Measurements from ENCODE around the gene RPSA. TPM values are rescaled to one million over a fixed set of nuclear protein-coding genes. Genes with fewer than 3 reads are reported as not detected.
"Not testable (repeated sequence)": the region's sequence is repeated elsewhere in the genome, so short reads cannot be mapped to it uniquely, and the experiment has no call there.

Gene RPSA
- total RNA-seq (2014; rRNA removed; shearing (Covaris generic)): 1,184 and 1,533 TPM in 2 replicates

DNA sequence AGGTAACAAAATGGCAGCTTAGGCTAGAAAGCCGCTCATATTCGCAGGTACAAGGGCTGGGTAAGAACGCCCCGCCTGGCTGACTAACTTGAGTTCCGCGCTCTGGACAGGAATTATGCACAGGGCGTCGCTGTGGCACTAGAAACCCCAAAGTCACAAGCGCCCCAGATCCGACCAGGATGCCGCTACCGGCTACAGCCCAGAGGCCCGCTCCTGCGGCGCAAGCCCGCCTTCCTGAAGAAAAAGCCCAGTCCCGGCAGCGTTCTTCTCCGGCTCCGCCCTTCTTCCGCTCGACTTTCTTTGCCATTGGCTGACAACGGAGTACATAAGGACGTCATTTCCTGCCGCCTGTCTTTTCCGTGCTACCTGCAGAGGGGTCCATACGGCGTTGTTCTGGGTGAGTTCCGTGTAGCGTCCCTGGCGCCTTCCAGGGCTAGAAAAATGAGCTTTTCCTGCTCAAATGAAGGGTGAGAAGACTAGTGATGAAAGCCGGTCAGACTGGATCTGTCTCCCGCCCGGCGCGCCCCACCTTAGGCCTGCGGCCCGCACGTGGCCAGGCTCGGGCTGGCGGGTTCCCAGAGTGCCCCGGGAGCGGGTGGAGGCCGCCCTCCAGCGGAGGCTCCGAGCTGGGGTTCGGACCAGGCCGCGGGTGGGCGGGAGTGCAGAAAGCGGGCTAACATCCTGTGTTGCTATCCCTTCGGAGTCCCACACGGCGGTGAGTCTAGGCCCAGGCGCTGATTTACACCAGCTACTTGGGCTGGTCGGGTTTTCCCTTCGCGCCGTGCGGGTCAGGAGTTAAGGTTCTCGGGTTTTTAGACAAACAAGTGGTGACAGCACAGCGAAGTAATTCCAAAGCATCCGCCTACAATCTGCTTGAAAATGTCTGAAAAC is at the start of gene RPSA:
Gene RPSA (plus strand): TSS at position 353 of the 891 bp plus-strand sequence. CDS start 934 bp downstream, outside the sequence.
- DNase-seq (ENCODE audit: low spot score): peak; percentile 97

- DNase-seq (ENCODE audit: low spot score): no peak
Observed at GRCh38 chr3:39358333-39358732, 48.2 kb upstream of the RPSA start.

DNA sequence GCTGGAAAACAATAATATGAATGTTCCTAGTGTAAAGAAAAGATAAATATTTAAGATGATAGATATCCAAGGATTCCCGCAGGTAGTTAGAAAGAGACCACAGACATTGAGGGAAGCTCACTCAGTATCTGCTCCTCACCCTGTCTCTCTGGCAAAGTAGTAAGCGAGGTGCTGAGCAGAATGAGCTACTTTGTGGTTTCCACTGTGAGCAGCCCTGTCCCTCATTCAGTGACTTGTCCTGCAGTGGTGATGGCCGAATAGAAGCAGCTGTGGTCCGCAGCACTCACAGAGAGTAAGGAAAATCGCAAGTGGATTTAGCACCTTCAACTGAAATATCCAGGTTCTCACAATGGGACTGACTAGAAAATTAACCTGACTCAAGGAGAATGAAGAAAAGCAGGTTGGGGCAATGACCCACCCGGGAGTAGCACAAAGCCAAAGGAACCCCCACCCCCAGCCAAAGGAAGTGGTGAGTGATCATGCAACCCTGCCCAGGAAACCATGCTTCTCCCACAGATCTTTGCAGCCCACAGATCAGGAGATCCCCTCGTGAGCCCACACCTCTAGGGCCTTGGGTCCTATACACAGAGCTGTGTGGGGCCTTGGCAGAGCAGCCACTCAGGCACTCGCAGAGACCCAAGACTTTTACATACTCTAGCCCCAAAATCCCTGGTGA is 45.1 kb upstream of the RPSA start:
- no peak for DNase-seq (ENCODE audit: low spot score)

DNA sequence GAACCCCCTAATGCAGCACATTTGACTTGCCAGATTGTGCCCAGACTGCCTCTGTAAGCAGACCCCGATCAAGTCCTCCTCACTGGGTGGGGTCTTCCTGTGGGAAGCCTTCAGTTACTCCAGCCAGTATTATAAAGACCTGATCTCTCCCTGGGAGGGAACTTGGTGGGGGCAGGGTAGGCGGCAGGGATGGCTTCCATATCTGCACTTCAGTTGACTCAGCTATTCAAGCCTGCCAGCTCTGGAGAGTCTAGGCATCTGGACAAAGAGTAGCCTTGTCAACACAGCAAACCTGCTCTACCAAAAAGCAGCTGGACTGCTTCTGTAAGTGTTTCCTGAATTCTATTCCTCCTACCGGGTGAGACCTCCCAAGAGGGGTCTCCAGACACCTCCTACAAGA is 44.3 kb upstream of the RPSA start:
- DNase-seq (ENCODE audit: low spot score): no peak

DNA sequence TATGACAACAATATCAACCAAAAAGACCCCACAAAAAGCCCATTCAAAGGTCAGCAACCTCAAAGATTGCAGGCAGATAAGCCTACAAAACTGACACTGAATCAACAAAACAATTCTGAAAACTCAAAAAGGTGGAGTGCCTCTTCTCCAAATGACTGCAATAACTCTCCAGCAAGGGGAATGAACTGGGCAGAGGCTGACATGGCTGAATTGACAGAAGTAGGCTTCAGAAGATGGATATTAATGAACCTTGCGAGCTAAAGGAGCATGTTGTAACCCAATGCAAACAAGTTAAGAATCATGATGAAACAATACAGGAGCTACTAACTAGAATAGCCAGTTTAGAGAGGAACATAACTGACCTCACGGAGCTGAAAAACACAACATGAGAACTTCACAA is 43.7 kb upstream of the RPSA start:
- no peak for DNase-seq (ENCODE audit: low spot score)

DNA sequence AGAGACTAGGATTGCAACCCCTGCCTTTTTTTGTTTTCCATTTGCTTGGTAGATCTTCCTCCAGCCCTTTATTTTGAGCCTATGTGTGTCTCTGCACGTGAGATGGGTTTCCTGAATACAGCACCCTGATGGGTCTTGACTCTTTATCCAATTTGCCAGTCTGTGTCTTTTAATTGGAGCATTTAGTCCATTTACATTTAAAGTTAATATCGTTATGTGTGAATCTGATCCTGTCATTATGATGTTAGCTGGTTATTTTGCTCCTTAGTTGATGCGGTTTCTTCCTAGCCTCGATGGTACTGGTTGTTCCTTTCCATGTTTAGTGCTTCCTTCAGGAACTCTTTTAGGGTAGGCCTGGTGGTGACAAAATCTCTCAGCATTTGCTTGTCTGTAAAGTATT is 36.1 kb upstream of the RPSA start:
- not testable (repeated sequence) for DNase-seq (ENCODE audit: low spot score)

DNA sequence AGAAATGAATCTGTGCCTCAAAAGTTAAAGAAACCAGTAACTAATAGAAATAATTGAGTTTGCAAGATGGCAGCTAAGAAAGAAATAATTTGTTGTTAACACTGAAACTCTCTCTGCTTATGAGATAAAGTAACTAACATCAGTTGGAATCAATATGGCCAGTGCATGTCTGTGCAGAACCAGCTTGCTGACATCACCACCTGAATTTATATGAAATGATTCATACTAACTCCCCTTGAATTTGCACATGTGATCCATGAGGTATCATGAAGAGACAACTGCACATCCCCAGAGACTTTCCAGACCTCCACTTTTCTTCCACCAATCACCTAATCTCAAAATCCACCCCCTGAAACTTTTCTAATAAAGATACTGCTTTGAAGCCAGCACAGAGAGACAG is 33.7 kb upstream of the RPSA start:
- no peak for DNase-seq (ENCODE audit: low spot score)

- DNase-seq (ENCODE audit: low spot score): no peak
Observed at GRCh38 chr3:39376959-39377634, 29.4 kb upstream of the RPSA start.

- peak; percentile 11 for DNase-seq (ENCODE audit: low spot score)
Observed at GRCh38 chr3:39378088-39378487, 28.4 kb upstream of the RPSA start.

GRCh38 chr3:39378957-39379777 is 27.4 kb upstream of the RPSA start:
- no peak for DNase-seq (ENCODE audit: low spot score)

DNA sequence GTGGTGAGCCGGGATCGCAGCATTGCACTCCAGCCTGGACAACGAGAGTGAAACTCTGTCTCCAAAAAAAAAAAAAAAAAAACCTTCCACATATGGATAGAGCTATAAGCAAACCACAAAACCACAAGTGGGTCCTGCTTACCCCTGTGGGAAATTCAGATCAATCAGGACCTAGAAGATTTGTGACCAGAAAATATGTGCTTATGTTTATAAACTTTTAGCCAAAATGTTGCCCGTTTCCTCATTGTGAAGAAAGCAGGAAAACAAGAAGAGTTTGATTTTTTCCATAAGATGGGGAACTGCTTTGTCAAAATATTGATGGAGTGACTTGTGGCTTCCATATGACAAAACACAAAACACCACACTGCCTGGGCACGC is 26.8 kb upstream of the RPSA start:
- no peak for DNase-seq (ENCODE audit: low spot score)

DNA sequence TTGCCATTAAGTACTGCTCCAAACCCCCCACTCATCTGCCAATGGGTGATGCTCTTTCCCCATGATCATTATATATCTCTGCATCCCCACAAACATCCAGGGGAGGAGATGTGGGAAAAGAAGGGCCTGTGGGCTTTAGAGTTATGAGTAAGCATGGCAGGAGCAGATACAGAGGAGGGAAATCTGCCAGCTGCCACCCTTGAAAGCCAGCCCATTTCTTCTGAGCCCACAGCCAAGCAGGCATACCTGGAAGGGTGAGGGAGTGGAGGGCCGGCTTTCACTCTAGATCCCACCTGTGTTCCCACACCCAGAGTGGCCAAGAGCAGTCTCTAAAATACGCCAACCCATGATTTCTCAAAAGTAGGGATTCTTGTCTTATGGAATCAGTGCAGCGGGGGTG is 25.1 kb upstream of the RPSA start:
- DNase-seq (ENCODE audit: low spot score): no peak

DNA sequence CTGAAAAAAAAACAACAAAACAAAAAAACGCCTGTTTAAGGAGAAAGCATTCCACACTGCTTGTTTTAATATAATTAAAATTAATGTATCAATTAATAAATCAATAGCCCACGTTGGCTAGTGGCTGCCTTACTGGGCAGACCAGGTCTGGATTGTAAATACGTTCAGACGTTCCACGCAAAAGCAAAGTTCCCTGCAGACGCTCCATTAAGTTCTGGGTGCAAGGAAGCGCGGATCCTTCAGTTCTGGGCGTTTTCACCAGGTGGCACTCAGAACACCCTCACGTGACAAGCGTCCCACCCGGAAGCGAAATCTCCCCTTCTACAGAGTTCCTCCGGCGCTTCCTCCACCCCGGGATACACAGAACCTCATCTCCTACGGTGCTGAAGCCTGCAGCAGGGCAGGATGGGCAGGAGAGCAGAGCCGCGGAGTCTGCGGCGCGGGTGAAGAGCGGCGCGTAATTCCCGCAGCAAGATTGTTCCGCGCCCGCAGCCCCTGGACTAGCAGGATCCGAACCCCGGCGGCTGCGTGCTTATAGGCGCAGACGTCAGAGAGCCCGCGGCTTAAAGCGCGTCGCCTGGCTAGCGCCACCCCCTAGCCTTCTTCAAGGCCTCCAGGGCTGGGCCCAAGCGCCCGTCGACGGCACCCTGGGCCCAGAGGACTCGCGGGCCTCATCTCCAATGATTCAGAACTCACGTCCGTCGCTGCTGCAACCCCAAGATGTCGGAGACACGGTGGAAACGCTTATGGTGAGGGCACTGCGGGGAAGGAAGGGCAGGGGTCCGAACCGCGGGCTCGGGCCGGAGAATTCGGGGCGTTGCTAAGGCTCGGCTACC is 23.3 kb upstream of the RPSA start, which contains the start of gene SLC25A38:
Gene SLC25A38 (plus strand): TSS at position 326 of the 836 bp plus-strand sequence. CDS start 355 bp downstream, at position 681.
- peak; percentile 82 for DNase-seq (ENCODE audit: low spot score)

DNA sequence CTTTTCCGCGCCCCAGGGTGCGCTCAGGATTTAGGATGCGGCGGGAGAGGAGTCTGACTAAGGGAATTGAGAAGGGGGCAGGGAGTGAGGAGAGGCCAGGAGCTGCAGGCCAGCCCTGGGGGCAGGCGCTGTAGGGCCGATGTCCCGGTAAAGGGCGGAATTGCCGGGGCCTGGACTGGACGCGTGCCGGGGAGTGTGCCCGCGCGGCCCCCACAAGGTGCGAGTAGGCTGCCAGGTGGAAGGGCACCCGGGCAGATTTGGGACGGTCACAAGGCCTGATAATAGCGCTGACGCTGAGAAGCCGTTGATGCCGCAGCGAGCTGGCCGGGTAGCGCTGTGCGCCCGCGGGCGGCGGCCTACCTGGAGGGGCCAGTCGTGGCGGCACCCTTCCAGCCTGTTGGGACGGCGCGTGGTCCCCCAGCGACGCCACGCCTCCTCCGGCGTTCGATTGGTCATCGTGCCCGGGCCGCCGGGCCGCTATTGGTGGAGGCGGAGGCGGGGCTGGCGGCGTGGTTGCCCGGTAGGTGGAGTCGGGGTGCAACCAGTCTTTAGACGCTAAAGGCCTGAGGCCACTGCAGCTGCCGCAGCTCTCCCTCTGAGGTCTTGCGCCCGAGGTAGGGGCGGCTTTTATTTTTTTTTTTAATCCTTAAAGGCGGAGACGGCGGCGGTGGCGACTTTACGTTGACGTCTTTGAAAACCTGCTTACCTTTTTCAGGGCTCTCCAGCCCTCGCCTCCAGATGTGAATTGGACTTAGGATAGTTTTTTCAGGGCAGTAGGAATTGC is 22.4 kb upstream of the RPSA start:
- DNase-seq (ENCODE audit: low spot score): peak; percentile 86

GRCh38 chr3:39384665-39385000 is 21.9 kb upstream of the RPSA start:
- no peak for DNase-seq (ENCODE audit: low spot score)

GRCh38 chr3:39385456-39386090 is 20.9 kb upstream of the RPSA start:
- no peak for DNase-seq (ENCODE audit: low spot score)

DNA sequence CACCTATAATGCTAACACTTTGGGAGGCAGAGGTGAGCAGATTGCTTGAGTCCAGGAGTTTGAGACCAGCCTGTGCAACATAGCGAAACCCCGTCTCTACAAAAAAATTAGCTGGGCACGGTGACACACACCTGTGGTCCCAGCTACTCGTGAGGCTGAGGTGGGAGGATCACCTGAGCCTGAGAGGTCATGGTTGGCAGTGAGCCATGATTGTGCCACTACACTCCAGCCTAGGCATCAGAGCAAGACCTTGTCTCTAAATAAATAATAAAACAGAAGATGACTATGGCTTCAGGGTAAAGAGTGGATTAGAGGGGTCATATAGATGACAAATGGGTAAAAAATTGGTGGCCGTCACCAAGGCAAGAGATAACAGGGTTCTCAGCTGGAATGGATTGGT is 20.2 kb upstream of the RPSA start:
- no peak for DNase-seq (ENCODE audit: low spot score)

DNA sequence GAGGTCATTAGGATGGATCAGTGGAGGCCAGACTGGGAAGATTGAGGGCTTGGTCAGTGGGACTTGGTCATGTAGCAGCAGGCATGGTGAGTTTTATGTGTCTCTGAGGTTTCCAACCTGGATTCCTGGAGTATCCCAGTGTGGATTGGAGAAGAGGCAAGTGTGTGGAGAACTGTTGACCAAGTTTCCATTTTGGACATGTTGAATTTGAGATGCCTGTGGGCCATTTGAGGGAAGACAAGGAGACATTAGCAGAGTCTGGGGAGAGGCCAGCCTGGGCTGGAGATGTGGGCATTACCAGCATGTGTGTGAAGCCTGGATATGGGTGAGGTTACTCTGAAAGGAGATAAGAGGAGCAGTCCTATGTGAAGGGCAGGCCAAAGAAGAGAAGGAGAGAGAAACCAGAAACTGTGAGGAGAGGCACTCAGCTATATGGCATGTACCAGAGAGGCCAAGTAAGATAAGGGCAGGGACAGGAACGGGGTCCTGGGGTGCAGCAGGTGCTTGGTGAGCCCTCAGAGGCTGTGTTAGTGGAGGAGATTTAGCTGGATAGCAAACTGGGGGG is 19.0 kb upstream of the RPSA start:
- no peak for DNase-seq (ENCODE audit: low spot score)

DNA sequence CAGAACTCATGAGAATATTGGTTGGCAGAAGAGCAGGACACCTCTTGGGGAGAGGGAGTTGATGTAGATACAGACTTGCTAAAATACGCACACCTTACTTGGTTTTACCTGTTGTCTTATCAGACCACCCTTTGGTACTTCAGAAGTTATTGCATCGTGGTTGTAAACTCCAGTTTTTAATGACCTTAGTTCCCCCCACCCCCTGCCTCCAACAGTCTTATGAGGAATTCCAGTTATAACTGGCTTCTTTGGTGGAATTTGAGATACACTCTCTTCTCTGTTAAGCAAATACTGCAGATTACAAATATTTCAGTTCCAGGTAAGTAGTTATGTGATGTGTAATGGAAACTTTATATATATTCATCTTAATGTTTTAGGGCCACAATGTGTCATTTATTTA is 18.4 kb upstream of the RPSA start:
- no peak for DNase-seq (ENCODE audit: low spot score)

Data from A172 (cell line).